Adrenal gland (tissue), 5 donors: Measurements from ENCODE around the gene ARHGAP26.

ENCODE experiments used
- CTCF ChIP-seq, 6 experiments: fragments of 450-650 bp in 4 of 6; fragments of 200-600 bp in 2 of 6; sonication (generic) in 1 of 6; IDR thresholded peaks; 1 replicate in 5 of 6; 2 replicates in 1 of 6; pipeline versions ENCODE4 v1.5.1 to v1.8.0; 2016 to 2021; ENCODE audit warnings: antibody characterized with exemption in 6 of 6, mild to moderate bottlenecking in 2 of 6, moderate library complexity in 1 of 6
- POLR2A ChIP-seq, 2 donors: fragments of 450-650 bp; IDR thresholded peaks; one replicate each; pipeline ENCODE4 v1.6.1; 2017; ENCODE audit warnings: antibody characterized with exemption in 2 of 2, mild to moderate bottlenecking in 2 of 2, moderate library complexity in 1 of 2
- donor health status: DM: no; HTN: no; CAD: no.

GRCh38 chr5:142853682-142854081, 83.5 kb downstream of the ARHGAP26 start:
- no peak for TF ChIP-seq CTCF (IDR thresholded peaks at IDR 0.05)
- TF ChIP-seq POLR2A (IDR thresholded peaks at IDR 0.05), result no peak
